ENCODE measurements around the gene ADAM33. TPM values are rescaled to one million over a fixed set of nuclear protein-coding genes. Genes with fewer than 3 reads are reported as not detected.
A peak's percentile ranks its signal among the peaks of the same experiment; 100 is the strongest.

ADAM33 gene
- 7.0 and 18.9 TPM in 2 replicates for total RNA-seq (ENCODE audit: low replicate concordance)

- H3K27ac ChIP-seq, result no peak within 1 kb of the TSS
- H3K9me3 ChIP-seq (ENCODE audit: low read depth), result no peaks in the 10 kb centered on the region
- H4K20me1 ChIP-seq (ENCODE audit: low read depth), result no peaks in the 10 kb centered on the region
- TF ChIP-seq EZH2 (IDR thresholded peaks at IDR 0.05) (no peak), EZH2phosphoT487 (IDR thresholded peaks at IDR 0.05) (peak; percentile 61), CTCF (IDR thresholded peaks at IDR 0.05) (no peak)
- no peaks in the 10 kb centered on the region for H3K79me2 ChIP-seq (ENCODE audit: low read depth)
- peaks cover 35% of the 10 kb centered on the region for H3K27me3 ChIP-seq
- no peaks in the 10 kb centered on the region for H3K36me3 Mint-ChIP-seq
- H3K9ac ChIP-seq, result no peak within 1 kb of the TSS
- peak within 1 kb of the TSS; percentile 96 for H3K27ac Mint-ChIP-seq
- H3K4me3 ChIP-seq, result peak within 1 kb of the TSS; percentile 51
- peaks cover 22% of the 10 kb centered on the region for H3K4me1 Mint-ChIP-seq
- peaks cover 15% of the 10 kb centered on the region for H3F3A ChIP-seq (ENCODE audit: low read depth)
- peak within 1 kb of the TSS; percentile 92 for H3K4me2 ChIP-seq
- DNase-seq (ENCODE audit: low spot score), result peak; percentile 75
- H3K4me1 ChIP-seq, result peaks cover 19% of the 10 kb centered on the region
- peak within 1 kb of the TSS; percentile 99 for H2AFZ ChIP-seq (replicated peaks)
- H3K36me3 ChIP-seq, result no peaks in the 10 kb centered on the region
- H3K9me3 Mint-ChIP-seq, result no peaks in the 10 kb centered on the region
- peak within 1 kb of the TSS; percentile 74 for H3K4me3 Mint-ChIP-seq
- H3K27me3 Mint-ChIP-seq (ENCODE audit: insufficient read depth, low read depth), result peaks cover 25% of the 10 kb centered on the region
Measured at GRCh38 chr20:3681931-3682781, at the start of gene ADAM33. Gene ADAM33, minus strand, starts transcription at chr20:3682010. Its CDS starts 6 bp downstream, at chr20:3682004.

- Histone ChIP-seq H4K20me1 (ENCODE audit: low read depth) (no peaks in the 10 kb centered on the region), H3K4me3 (no peak overlapping the region), H3K36me3 (no peaks in the 10 kb centered on the region), H3K27me3 (peaks cover 60% of the 10 kb centered on the region), H3K9me3 (ENCODE audit: low read depth) (no peaks in the 10 kb centered on the region), H3K9ac (no peak overlapping the region), H3F3A (ENCODE audit: low read depth) (peaks cover 8% of the 10 kb centered on the region), H3K4me1 (peaks cover 9% of the 10 kb centered on the region), H3K27ac (no peak overlapping the region), H3K4me2 (no peak overlapping the region), H3K79me2 (ENCODE audit: low read depth) (no peaks in the 10 kb centered on the region), H2AFZ (replicated peaks) (no peak overlapping the region)
- H3K4me1 Mint-ChIP-seq, result peaks cover 30% of the 10 kb centered on the region
- no peak for DNase-seq (ENCODE audit: low spot score)
- no peaks in the 10 kb centered on the region for H3K36me3 Mint-ChIP-seq
- peak overlapping the region; percentile 27 for H3K4me3 Mint-ChIP-seq
- no peaks in the 10 kb centered on the region for H3K9me3 Mint-ChIP-seq
- TF ChIP-seq EZH2 (IDR thresholded peaks at IDR 0.05) (no peak), CTCF (IDR thresholded peaks at IDR 0.05) (no peak), EZH2phosphoT487 (IDR thresholded peaks at IDR 0.05) (no peak)
- H3K27me3 Mint-ChIP-seq (ENCODE audit: insufficient read depth, low read depth), result peaks cover 29% of the 10 kb centered on the region
- H3K27ac Mint-ChIP-seq, result peak overlapping the region; percentile 29
Measured at GRCh38 chr20:3730803-3731672, 49.2 kb upstream of the ADAM33 start.

GRCh38 chr20:3729811-3730540 is 48.2 kb upstream of the ADAM33 start:
- H3K4me3 ChIP-seq, result no peak overlapping the region
- H3K4me3 Mint-ChIP-seq, result no peak overlapping the region
- H3K9me3 Mint-ChIP-seq, result no peaks in the 10 kb centered on the region
- H4K20me1 ChIP-seq (ENCODE audit: low read depth), result no peaks in the 10 kb centered on the region
- peaks cover 9% of the 10 kb centered on the region for H3K4me1 ChIP-seq
- no peak overlapping the region for H3K9ac ChIP-seq
- no peak for DNase-seq (ENCODE audit: low spot score)
- peaks cover 8% of the 10 kb centered on the region for H3F3A ChIP-seq (ENCODE audit: low read depth)
- no peaks in the 10 kb centered on the region for H3K36me3 Mint-ChIP-seq
- no peak overlapping the region for H3K4me2 ChIP-seq
- H3K4me1 Mint-ChIP-seq, result peaks cover 30% of the 10 kb centered on the region
- no peak overlapping the region for H2AFZ ChIP-seq (replicated peaks)
- H3K36me3 ChIP-seq, result no peaks in the 10 kb centered on the region
- peaks cover 29% of the 10 kb centered on the region for H3K27me3 Mint-ChIP-seq (ENCODE audit: insufficient read depth, low read depth)
- TF ChIP-seq EZH2 (IDR thresholded peaks at IDR 0.05) (no peak), EZH2phosphoT487 (IDR thresholded peaks at IDR 0.05) (no peak), CTCF (IDR thresholded peaks at IDR 0.05) (no peak)
- H3K9me3 ChIP-seq (ENCODE audit: low read depth), result no peaks in the 10 kb centered on the region
- peak overlapping the region; percentile 86 for H3K27ac Mint-ChIP-seq
- H3K79me2 ChIP-seq (ENCODE audit: low read depth), result no peaks in the 10 kb centered on the region
- H3K27ac ChIP-seq, result no peak overlapping the region
- peaks cover 61% of the 10 kb centered on the region for H3K27me3 ChIP-seq
